ENCODE results near the gene SMAD5. TPM values are rescaled to one million over a fixed set of nuclear protein-coding genes. Genes with fewer than 3 reads are reported as not detected.

SMAD5 gene
- total RNA-seq, 1 donor from 2014 or later = 32.9 TPM

GRCh38 chr5:136129445-136129844 lies 3.2 kb upstream of the SMAD5 start:
- H3K4me3 ChIP-seq (ENCODE audit: low read depth, low read length) = no peak overlapping the region
- no peak for DNase-seq (ENCODE audit: low read depth)
- no peak for TF ChIP-seq CTCF (conservative IDR thresholded peaks at IDR 0.05; ENCODE audit: low read depth, low read length)

- H3K4me3 ChIP-seq (ENCODE audit: low read depth, low read length) = no peak overlapping the region
- no peak for TF ChIP-seq CTCF (conservative IDR thresholded peaks at IDR 0.05; ENCODE audit: low read depth, low read length)
- DNase-seq (ENCODE audit: low read depth) = no peak
These were observed 2.1 kb upstream of the SMAD5 start for GRCh38 chr5:136130581-136130980.

- TF ChIP-seq CTCF (conservative IDR thresholded peaks at IDR 0.05; ENCODE audit: low read depth, low read length) = no peak
- DNase-seq (ENCODE audit: low read depth) = no peak
- H3K4me3 ChIP-seq (ENCODE audit: low read depth, low read length) = peak overlapping the region; percentile 85
These were observed 558 bp upstream of the SMAD5 start for GRCh38 chr5:136132087-136132486.

- no peak for TF ChIP-seq CTCF (conservative IDR thresholded peaks at IDR 0.05; ENCODE audit: low read depth, low read length)
- H3K4me3 ChIP-seq (ENCODE audit: low read depth, low read length) = peak overlapping the region; percentile 85
- no peak for DNase-seq (ENCODE audit: low read depth)
These were observed 727 bp downstream of the SMAD5 start for GRCh38 chr5:136133222-136133921.

GRCh38 chr5:136133922-136134379 lies 1.3 kb downstream of the SMAD5 start:
- TF ChIP-seq CTCF (conservative IDR thresholded peaks at IDR 0.05; ENCODE audit: low read depth, low read length) = no peak
- peak overlapping the region; percentile 85 for H3K4me3 ChIP-seq (ENCODE audit: low read depth, low read length)
- no peak for DNase-seq (ENCODE audit: low read depth)

GRCh38 chr5:136134653-136135052 lies 2.0 kb downstream of the SMAD5 start:
- H3K4me3 ChIP-seq (ENCODE audit: low read depth, low read length) = peak overlapping the region; percentile 26
- TF ChIP-seq CTCF (conservative IDR thresholded peaks at IDR 0.05; ENCODE audit: low read depth, low read length) = no peak
- no peak for DNase-seq (ENCODE audit: low read depth)

- no peak for DNase-seq (ENCODE audit: low read depth)
- no peak overlapping the region for H3K4me3 ChIP-seq (ENCODE audit: low read depth, low read length)
- TF ChIP-seq CTCF (conservative IDR thresholded peaks at IDR 0.05; ENCODE audit: low read depth, low read length) = no peak
These were observed 2.9 kb downstream of the SMAD5 start for GRCh38 chr5:136135536-136135935.

Measured in epithelial cell of proximal tubule (primary cell).